Measurements from ENCODE around the gene KRT77. TPM values are rescaled to one million over a fixed set of nuclear protein-coding genes. Genes with fewer than 3 reads are reported as not detected.

Gene KRT77
- total RNA-seq, 1 experiment from 2014 or later: not detected

- intact Hi-C loops (cut with micrococcal nuclease): no loop called here
- Histone ChIP-seq H4K20me1 (ENCODE audit: low read length) (no peaks in the 10 kb centered on the region), H3K4me2 (ENCODE audit: low read length) (no peak overlapping the region), H3K36me3 (ENCODE audit: low read depth, low read length) (no peaks in the 10 kb centered on the region), H3K9ac (ENCODE audit: low read length) (no peak overlapping the region), H3K27ac (ENCODE audit: low read length) (no peak overlapping the region), H3F3A (ENCODE audit: low read length, unreplicated experiment) (no peaks in the 10 kb centered on the region), H3K9me2 (replicated peaks; ENCODE audit: low read length) (no peaks in the 10 kb centered on the region), H2AFZ (ENCODE audit: low read length) (no peak overlapping the region), H3K4me3 (ENCODE audit: low read length) (no peak overlapping the region), H3K4me1 (ENCODE audit: insufficient read depth, low read length) (no peaks in the 10 kb centered on the region), H3K27me3 (ENCODE audit: low read length) (peaks cover 39% of the 10 kb centered on the region), H3K79me2 (ENCODE audit: low read length) (no peaks in the 10 kb centered on the region), H3K9me3 (ENCODE audit: low read length) (no peaks in the 10 kb centered on the region)
- ChIA-PET CTCF (no interaction called here), POLR2A (ENCODE audit: unreplicated experiment) (no interaction called here)
- no peak for ATAC-seq
- BruUV-seq (replicated peaks): no TSS peak
- DNase-seq: no peak
- TF ChIP-seq CTCF (conservative IDR thresholded peaks at IDR 0.05; ENCODE audit: low read depth, low read length): no peak
- TF ChIP-seq EZH2 (IDR thresholded peaks at IDR 0.05; ENCODE audit: low read length, unreplicated experiment): no peak
- TF ChIP-seq EZH2phosphoT487 (IDR thresholded peaks at IDR 0.05; ENCODE audit: borderline replicate concordance, low read length): no peak
Observed at GRCh38 chr12:52673713-52674432, 29.5 kb downstream of the KRT77 start.

- ChIA-PET POLR2A (ENCODE audit: unreplicated experiment) (no interaction called here), CTCF (no interaction called here)
- Histone ChIP-seq H3F3A (ENCODE audit: low read length, unreplicated experiment) (no peaks in the 10 kb centered on the region), H3K9me3 (ENCODE audit: low read length) (no peaks in the 10 kb centered on the region), H4K20me1 (ENCODE audit: low read length) (no peaks in the 10 kb centered on the region), H3K27ac (ENCODE audit: low read length) (no peak overlapping the region), H3K4me3 (ENCODE audit: low read length) (no peak overlapping the region), H3K4me1 (ENCODE audit: insufficient read depth, low read length) (no peaks in the 10 kb centered on the region), H3K36me3 (ENCODE audit: low read depth, low read length) (no peaks in the 10 kb centered on the region), H3K9ac (ENCODE audit: low read length) (no peak overlapping the region), H3K79me2 (ENCODE audit: low read length) (no peaks in the 10 kb centered on the region), H2AFZ (ENCODE audit: low read length) (no peak overlapping the region), H3K27me3 (ENCODE audit: low read length) (peaks cover 33% of the 10 kb centered on the region), H3K4me2 (ENCODE audit: low read length) (no peak overlapping the region), H3K9me2 (replicated peaks; ENCODE audit: low read length) (no peaks in the 10 kb centered on the region)
- TF ChIP-seq EZH2phosphoT487 (IDR thresholded peaks at IDR 0.05; ENCODE audit: borderline replicate concordance, low read length): no peak
- TF ChIP-seq EZH2 (IDR thresholded peaks at IDR 0.05; ENCODE audit: low read length, unreplicated experiment): no peak
- TF ChIP-seq CTCF (conservative IDR thresholded peaks at IDR 0.05; ENCODE audit: low read depth, low read length): no peak
- DNase-seq (no peak), ATAC-seq (no peak)
- intact Hi-C loops (cut with micrococcal nuclease): no loop called here
- no TSS peak for BruUV-seq (replicated peaks)
Observed at GRCh38 chr12:52673217-52673616, 30.1 kb downstream of the KRT77 start.

- no peak overlapping the region for H2AFZ ChIP-seq (ENCODE audit: low read length)
- H3K9me3 ChIP-seq (ENCODE audit: low read length): no peaks in the 10 kb centered on the region
- H3K9ac ChIP-seq (ENCODE audit: low read length): no peak overlapping the region
- BruUV-seq (replicated peaks): no TSS peak
- TF ChIP-seq CTCF (conservative IDR thresholded peaks at IDR 0.05; ENCODE audit: low read depth, low read length): no peak
- no peak for TF ChIP-seq EZH2 (IDR thresholded peaks at IDR 0.05; ENCODE audit: low read length, unreplicated experiment)
- TF ChIP-seq EZH2phosphoT487 (IDR thresholded peaks at IDR 0.05; ENCODE audit: borderline replicate concordance, low read length): no peak
- no peaks in the 10 kb centered on the region for H3K36me3 ChIP-seq (ENCODE audit: low read depth, low read length)
- H3K79me2 ChIP-seq (ENCODE audit: low read length): no peaks in the 10 kb centered on the region
- H4K20me1 ChIP-seq (ENCODE audit: low read length): no peaks in the 10 kb centered on the region
- H3K27me3 ChIP-seq (ENCODE audit: low read length): peaks cover 27% of the 10 kb centered on the region
- ATAC-seq (no peak), DNase-seq (peak; percentile 10)
- no peaks in the 10 kb centered on the region for H3F3A ChIP-seq (ENCODE audit: low read length, unreplicated experiment)
- no peaks in the 10 kb centered on the region for H3K9me2 ChIP-seq (replicated peaks; ENCODE audit: low read length)
- ChIA-PET CTCF (interaction anchor here (0.7 kb wide), 1 partner anchor 198 kb away, joined by 3 read pairs; no protein-coding TSS in a partner anchor), POLR2A (ENCODE audit: unreplicated experiment) (no interaction called here)
- no peaks in the 10 kb centered on the region for H3K4me1 ChIP-seq (ENCODE audit: insufficient read depth, low read length)
- intact Hi-C loops (cut with micrococcal nuclease): no loop called here
- no peak overlapping the region for H3K27ac ChIP-seq (ENCODE audit: low read length)
- no peak overlapping the region for H3K4me3 ChIP-seq (ENCODE audit: low read length)
- no peak overlapping the region for H3K4me2 ChIP-seq (ENCODE audit: low read length)
Observed at GRCh38 chr12:52672321-52672933, 30.9 kb downstream of the KRT77 start.

Data from PC-3 (cell line).